ENCODE measurements around the gene C8G. TPM values are rescaled to one million over a fixed set of nuclear protein-coding genes. Genes with fewer than 3 reads are reported as not detected.

The C8G gene
- total and polyA plus RNA-seq, 2 of the 4 experiments (the other 2 are of a cell fraction) = 0.80 TPM; not detected in 1

GRCh38 chr9:136930014-136930413 lies 15.0 kb upstream of the C8G start:
- H3K9me3 ChIP-seq (ENCODE audit: control insufficient read depth, insufficient read depth, low read length) = no peaks in the 10 kb centered on the region
- no peak overlapping the region for H3K27ac ChIP-seq (ENCODE audit: insufficient read depth, low read length)
- H2BK5ac ChIP-seq (ENCODE audit: low read depth, low read length, poor library complexity, severe bottlenecking) = no peak overlapping the region
- H3K27me3 ChIP-seq (ENCODE audit: control insufficient read depth, insufficient read depth, low read length) = no peaks in the 10 kb centered on the region
- CTCF ChIA-PET = interaction anchor here (0.9 kb wide), 1 partner anchor 100 kb away, joined by 3 read pairs; no protein-coding TSS in a partner anchor
- no peak overlapping the region for H3K4me2 ChIP-seq (ENCODE audit: low read depth, low read length)
- POLR2A ChIA-PET (ENCODE audit: unreplicated experiment) = no interaction called here
- in situ Hi-C loops (cut with MboI; ENCODE audit: low sequenced_read_pairs) = no loop called here
- H4K20me1 ChIP-seq (ENCODE audit: insufficient read depth, low read length) = no peaks in the 10 kb centered on the region
- no peak overlapping the region for H3K4me3 ChIP-seq (ENCODE audit: insufficient read depth, low read depth, low read length)
- no peak overlapping the region for H3K4ac ChIP-seq (ENCODE audit: low read depth, low read length)
- H3K23ac ChIP-seq (ENCODE audit: low read depth, low read length) = no peak overlapping the region
- BruUV-seq (replicated peaks) = no TSS peak
- H2AFZ ChIP-seq (replicated peaks; ENCODE audit: low read length, poor library complexity) = no peak overlapping the region
- no peak overlapping the region for H3K56ac ChIP-seq (ENCODE audit: extremely low read depth, insufficient read depth, low read length)
- H3K79me1 ChIP-seq (ENCODE audit: low read depth in 1 of 2, low read length in 2 of 2) = peaks cover 4 to 8% of the 10 kb centered on the region in 2 experiments; a peak in 2 of 4 replicates
- no peak overlapping the region for H4K8ac ChIP-seq (ENCODE audit: low read depth in 2 of 2, low read length in 2 of 2)
- H3K4me1 ChIP-seq (ENCODE audit: control insufficient read depth, insufficient read depth, low read length) = no peaks in the 10 kb centered on the region
- no peak overlapping the region for H3K14ac ChIP-seq (replicated peaks; ENCODE audit: low read depth, low read length)
- peaks cover 6% of the 10 kb centered on the region; the same call in 1 of the 2 replicates for H3K36me3 ChIP-seq (ENCODE audit: control insufficient read depth, insufficient read depth, low read length)
- no CpG with 5 or more reads among the region's 4 CpGs for WGBS, 2 experiments (ENCODE audit: extremely low coverage in 2 of 2, insufficient read length in 1 of 2)
- dilution Hi-C loops (cut with HindIII; ENCODE audit: low sequenced_read_pairs, unreplicated experiment) = no loop called here
- no peak overlapping the region for H3K9ac ChIP-seq (ENCODE audit: low read depth, low read length)
- no peak overlapping the region for H2BK15ac ChIP-seq (ENCODE audit: low read depth, low read length)
- no peak for TF ChIP-seq MAZ (IDR thresholded peaks at IDR 0.05; ENCODE audit: borderline replicate concordance, low read depth, low read length)
- TF ChIP-seq USF2 (IDR thresholded peaks at IDR 0.05; ENCODE audit: low read depth, low read length) = no peak
- TF ChIP-seq RAD21 (IDR thresholded peaks at IDR 0.05; ENCODE audit: low read length) = no peak
- TF ChIP-seq POLR2A (IDR thresholded peaks at IDR 0.05; ENCODE audit: low read depth, low read length) = no peak
- no peak for TF ChIP-seq SMC3 (IDR thresholded peaks at IDR 0.05; ENCODE audit: low read depth, low read length)
- no peak for TF ChIP-seq CTCF (conservative IDR thresholded peaks at IDR 0.05; ENCODE audit: low read depth, low read length)
- no peak for TF ChIP-seq NFE2L2 (IDR thresholded peaks at IDR 0.05; ENCODE audit: low read depth, low read length)
- TF ChIP-seq CEBPB (IDR thresholded peaks at IDR 0.05; ENCODE audit: low read depth, low read length) = no peak
- no peak for TF ChIP-seq MXI1 (IDR thresholded peaks at IDR 0.05; ENCODE audit: borderline replicate concordance, low read depth, low read length)
- TF ChIP-seq RFX5 (IDR thresholded peaks at IDR 0.05; ENCODE audit: low read depth, low read length) = no peak
- no peak for TF ChIP-seq RCOR1 (IDR thresholded peaks at IDR 0.05; ENCODE audit: insufficient replicate concordance, low read length)
- TF ChIP-seq FOS (IDR thresholded peaks at IDR 0.05; ENCODE audit: low read depth, low read length) = no peak
- TF ChIP-seq BHLHE40 (IDR thresholded peaks at IDR 0.05; ENCODE audit: low read depth, low read length) = no peak
- TF ChIP-seq CHD1 (IDR thresholded peaks at IDR 0.05; ENCODE audit: low read depth, low read length) = no peak
- TF ChIP-seq MAFK (IDR thresholded peaks at IDR 0.05; ENCODE audit: low read depth, low read length) = no peak
- TF ChIP-seq ELK1 (IDR thresholded peaks at IDR 0.05; ENCODE audit: borderline replicate concordance, low read depth, low read length) = no peak
- no peak overlapping the region for H2AK5ac ChIP-seq (ENCODE audit: low read depth, low read length)
- H3K18ac ChIP-seq (ENCODE audit: low read depth, low read length) = no peak overlapping the region
- no peak overlapping the region for H4K91ac ChIP-seq (ENCODE audit: insufficient read depth, low read depth, low read length)
- intact Hi-C loops (cut with micrococcal nuclease) = no loop called here
- DNase-seq = no peak
- H2BK20ac ChIP-seq (ENCODE audit: low read depth, low read length) = no peak overlapping the region
- H3K9me1 ChIP-seq (ENCODE audit: insufficient read depth, low read length) = no peaks in the 10 kb centered on the region; the same call in 1 of the 2 replicates
- ATAC-seq (ENCODE audit: low read depth) = no peak
- H4K5ac ChIP-seq (ENCODE audit: low read depth, low read length) = no peak overlapping the region
- no peak overlapping the region for H2AK9ac ChIP-seq (replicated peaks; ENCODE audit: low read depth, low read length, poor library complexity)
- H2BK120ac ChIP-seq (ENCODE audit: low read depth, low read length) = no peak overlapping the region

Measured in IMR-90 (cell line).